Measurements from ENCODE around the gene FAM20A. TPM values are rescaled to one million over a fixed set of nuclear protein-coding genes. Genes with fewer than 3 reads are reported as not detected.
"Not testable (repeated sequence)": the region's sequence is repeated elsewhere in the genome, so short reads cannot be mapped to it uniquely, and the experiment has no call there.

Gene FAM20A
- total RNA-seq, 1 experiment from 2014 or later: 0.34 TPM

DNA sequence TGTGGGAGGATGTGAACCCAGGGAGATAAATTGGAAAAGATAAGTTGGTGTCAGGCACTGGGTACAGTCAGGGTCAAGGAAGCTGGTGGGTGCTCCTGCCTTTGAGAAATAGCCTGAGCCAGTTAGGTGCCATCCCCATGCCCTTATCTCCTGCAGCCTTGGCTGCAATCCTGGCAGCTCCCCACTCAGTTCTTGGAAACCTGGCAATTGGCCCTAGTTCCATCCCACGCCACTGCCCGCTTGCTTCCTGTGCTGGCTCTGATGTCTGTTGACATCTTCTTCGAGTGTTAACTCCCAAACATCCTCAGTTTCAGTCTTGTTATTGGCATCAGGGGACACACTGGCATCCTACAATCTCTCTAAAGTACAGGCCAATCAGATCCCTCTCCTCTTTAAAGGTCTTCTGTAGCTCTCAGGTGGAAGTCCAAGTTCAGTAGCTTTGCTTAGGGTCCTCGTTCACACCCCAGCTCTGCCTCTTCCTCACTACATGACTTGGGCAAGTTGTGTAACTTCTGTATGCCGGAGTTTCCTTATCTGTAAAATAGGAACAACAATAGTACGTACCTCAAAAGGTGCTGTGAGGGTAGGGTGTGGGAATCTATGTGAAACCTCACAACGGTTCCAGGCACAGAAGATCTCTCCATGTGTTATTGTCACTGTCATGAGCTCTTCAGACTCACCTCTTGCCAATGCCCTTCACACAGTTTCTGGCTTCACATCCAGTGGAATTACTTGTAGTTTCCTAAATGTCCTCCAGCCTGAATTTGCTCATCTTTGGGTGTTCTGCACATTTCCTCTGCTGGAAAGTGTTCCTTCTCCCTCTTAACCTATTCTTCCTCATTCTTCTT lies 102.5 kb downstream of the FAM20A start:
- H3K4me3 ChIP-seq (ENCODE audit: low read depth, low read length): no peak overlapping the region
- no peaks in the 10 kb centered on the region for H3K4me1 ChIP-seq
- H3K36me3 ChIP-seq (ENCODE audit: control insufficient read depth, insufficient read depth, low read length): no peaks in the 10 kb centered on the region
- no peak for DNase-seq
- H3K27ac Mint-ChIP-seq (ENCODE audit: unreplicated experiment): no peak overlapping the region
- no peak overlapping the region for H3K4me3 Mint-ChIP-seq (ENCODE audit: unreplicated experiment)
- no peaks in the 10 kb centered on the region; the same call in 1 of the 2 replicates for H3K9me3 ChIP-seq
- BruUV-seq (replicated peaks): no TSS peak
- no peaks in the 10 kb centered on the region for H3K9me3 Mint-ChIP-seq (ENCODE audit: unreplicated experiment)
- intact Hi-C loops (cut with micrococcal nuclease; ENCODE audit: unreplicated experiment): no loop called here
- POLR2A ChIA-PET: no interaction called here
- H3K4me1 Mint-ChIP-seq (ENCODE audit: low read depth, unreplicated experiment): no peaks in the 10 kb centered on the region
- CTCF ChIA-PET: no interaction called here
- peaks cover 1% of the 10 kb centered on the region; the same call in 1 of the 2 replicates for H3K27me3 ChIP-seq (replicated peaks; ENCODE audit: control insufficient read depth, insufficient read depth, low read length)
- peaks cover 9% of the 10 kb centered on the region for H3K27me3 Mint-ChIP-seq (ENCODE audit: insufficient read depth, unreplicated experiment)
- TF ChIP-seq, protein P1, sequence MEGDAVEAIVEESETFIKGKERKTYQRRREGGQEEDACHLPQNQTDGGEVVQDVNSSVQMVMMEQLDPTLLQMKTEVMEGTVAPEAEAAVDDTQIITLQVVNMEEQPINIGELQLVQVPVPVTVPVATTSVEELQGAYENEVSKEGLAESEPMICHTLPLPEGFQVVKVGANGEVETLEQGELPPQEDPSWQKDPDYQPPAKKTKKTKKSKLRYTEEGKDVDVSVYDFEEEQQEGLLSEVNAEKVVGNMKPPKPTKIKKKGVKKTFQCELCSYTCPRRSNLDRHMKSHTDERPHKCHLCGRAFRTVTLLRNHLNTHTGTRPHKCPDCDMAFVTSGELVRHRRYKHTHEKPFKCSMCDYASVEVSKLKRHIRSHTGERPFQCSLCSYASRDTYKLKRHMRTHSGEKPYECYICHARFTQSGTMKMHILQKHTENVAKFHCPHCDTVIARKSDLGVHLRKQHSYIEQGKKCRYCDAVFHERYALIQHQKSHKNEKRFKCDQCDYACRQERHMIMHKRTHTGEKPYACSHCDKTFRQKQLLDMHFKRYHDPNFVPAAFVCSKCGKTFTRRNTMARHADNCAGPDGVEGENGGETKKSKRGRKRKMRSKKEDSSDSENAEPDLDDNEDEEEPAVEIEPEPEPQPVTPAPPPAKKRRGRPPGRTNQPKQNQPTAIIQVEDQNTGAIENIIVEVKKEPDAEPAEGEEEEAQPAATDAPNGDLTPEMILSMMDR (IDR thresholded peaks at IDR 0.05; ENCODE audit: insufficient read depth in 1 of 2, low read depth in 1 of 2, low read length in 1 of 2, severe bottlenecking in 1 of 2, unreplicated experiment in 1 of 2): no peak
- H3K36me3 Mint-ChIP-seq (ENCODE audit: insufficient read depth, unreplicated experiment): no peaks in the 10 kb centered on the region

DNA sequence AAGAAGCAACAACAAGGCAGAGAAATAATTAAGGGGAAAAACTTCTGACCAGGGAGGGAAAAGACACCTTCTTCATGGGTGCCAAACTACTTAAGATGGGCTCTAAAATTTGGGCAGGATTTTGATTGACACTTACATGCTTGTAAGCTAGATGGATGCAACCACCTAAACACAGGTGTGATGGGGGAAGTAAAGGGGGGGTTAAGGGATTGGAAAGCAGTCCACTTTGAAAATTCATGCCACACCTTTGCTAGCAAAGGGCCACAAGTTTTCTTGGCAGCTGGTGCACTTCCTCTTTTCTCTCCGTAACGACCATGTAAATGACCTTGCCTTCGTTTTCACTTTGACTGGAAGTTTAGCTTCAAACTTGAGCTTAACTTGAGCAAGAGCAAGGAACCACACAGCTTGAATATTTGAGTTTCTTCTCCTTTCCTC lies 103.3 kb downstream of the FAM20A start:
- H3K36me3 ChIP-seq (ENCODE audit: control insufficient read depth, insufficient read depth, low read length): no peaks in the 10 kb centered on the region
- H3K27me3 ChIP-seq (replicated peaks; ENCODE audit: control insufficient read depth, insufficient read depth, low read length): peaks cover 1% of the 10 kb centered on the region; the same call in 1 of the 2 replicates
- Mint-ChIP-seq H3K27ac (ENCODE audit: unreplicated experiment) (no peak overlapping the region), H3K4me1 (ENCODE audit: low read depth, unreplicated experiment) (no peaks in the 10 kb centered on the region), H3K4me3 (ENCODE audit: unreplicated experiment) (no peak overlapping the region), H3K27me3 (ENCODE audit: insufficient read depth, unreplicated experiment) (peaks cover 9% of the 10 kb centered on the region), H3K36me3 (ENCODE audit: insufficient read depth, unreplicated experiment) (no peaks in the 10 kb centered on the region), H3K9me3 (ENCODE audit: unreplicated experiment) (no peaks in the 10 kb centered on the region)
- no TSS peak for BruUV-seq (replicated peaks)
- no peaks in the 10 kb centered on the region for H3K9me3 ChIP-seq
- POLR2A ChIA-PET: no interaction called here
- no peaks in the 10 kb centered on the region for H3K4me1 ChIP-seq
- CTCF ChIA-PET: no interaction called here
- no peak for DNase-seq
- intact Hi-C loops (cut with micrococcal nuclease; ENCODE audit: unreplicated experiment): no loop called here
- H3K4me3 ChIP-seq (ENCODE audit: low read depth, low read length): no peak overlapping the region
- TF ChIP-seq, protein P1 (IDR thresholded peaks at IDR 0.05; ENCODE audit: insufficient read depth in 1 of 2, low read depth in 1 of 2, low read length in 1 of 2, severe bottlenecking in 1 of 2, unreplicated experiment in 1 of 2): no peak

DNA sequence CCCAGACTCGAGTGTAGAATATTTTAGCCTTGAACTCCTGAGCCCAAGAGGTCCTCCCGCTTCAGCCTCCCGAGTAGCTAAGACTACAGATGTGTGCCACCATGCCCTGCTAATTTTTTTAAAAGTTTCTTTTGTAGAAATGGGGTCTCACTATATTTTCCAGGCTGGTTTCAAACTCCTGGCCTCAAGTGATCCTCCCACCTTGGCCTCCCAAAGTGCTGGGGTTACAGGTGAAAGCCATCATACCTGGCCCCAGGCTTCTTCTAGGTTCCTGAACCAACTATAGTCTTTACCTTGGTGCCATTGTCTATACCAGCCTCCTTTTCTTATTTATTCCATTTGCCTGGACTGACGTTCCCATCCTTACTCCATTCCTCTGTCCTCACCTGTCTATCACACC lies 106.1 kb downstream of the FAM20A start:
- Mint-ChIP-seq H3K4me1 (ENCODE audit: low read depth, unreplicated experiment) (no peaks in the 10 kb centered on the region), H3K9me3 (ENCODE audit: unreplicated experiment) (no peaks in the 10 kb centered on the region), H3K27ac (ENCODE audit: unreplicated experiment) (no peak overlapping the region), H3K36me3 (ENCODE audit: insufficient read depth, unreplicated experiment) (no peaks in the 10 kb centered on the region), H3K4me3 (ENCODE audit: unreplicated experiment) (no peak overlapping the region), H3K27me3 (ENCODE audit: insufficient read depth, unreplicated experiment) (peaks cover 7% of the 10 kb centered on the region)
- DNase-seq: no peak
- Histone ChIP-seq H3K4me1 (no peaks in the 10 kb centered on the region), H3K9me3 (no peaks in the 10 kb centered on the region), H3K27me3 (replicated peaks; ENCODE audit: control insufficient read depth, insufficient read depth, low read length) (no peaks in the 10 kb centered on the region), H3K36me3 (ENCODE audit: control insufficient read depth, insufficient read depth, low read length) (no peaks in the 10 kb centered on the region), H3K4me3 (ENCODE audit: low read depth, low read length) (no peak overlapping the region)
- intact Hi-C loops (cut with micrococcal nuclease; ENCODE audit: unreplicated experiment): no loop called here
- CTCF ChIA-PET: no interaction called here
- POLR2A ChIA-PET: no interaction called here
- TF ChIP-seq, protein P1 (IDR thresholded peaks at IDR 0.05; ENCODE audit: insufficient read depth in 1 of 2, low read depth in 1 of 2, low read length in 1 of 2, severe bottlenecking in 1 of 2, unreplicated experiment in 1 of 2): no peak
- no TSS peak for BruUV-seq (replicated peaks)

DNA sequence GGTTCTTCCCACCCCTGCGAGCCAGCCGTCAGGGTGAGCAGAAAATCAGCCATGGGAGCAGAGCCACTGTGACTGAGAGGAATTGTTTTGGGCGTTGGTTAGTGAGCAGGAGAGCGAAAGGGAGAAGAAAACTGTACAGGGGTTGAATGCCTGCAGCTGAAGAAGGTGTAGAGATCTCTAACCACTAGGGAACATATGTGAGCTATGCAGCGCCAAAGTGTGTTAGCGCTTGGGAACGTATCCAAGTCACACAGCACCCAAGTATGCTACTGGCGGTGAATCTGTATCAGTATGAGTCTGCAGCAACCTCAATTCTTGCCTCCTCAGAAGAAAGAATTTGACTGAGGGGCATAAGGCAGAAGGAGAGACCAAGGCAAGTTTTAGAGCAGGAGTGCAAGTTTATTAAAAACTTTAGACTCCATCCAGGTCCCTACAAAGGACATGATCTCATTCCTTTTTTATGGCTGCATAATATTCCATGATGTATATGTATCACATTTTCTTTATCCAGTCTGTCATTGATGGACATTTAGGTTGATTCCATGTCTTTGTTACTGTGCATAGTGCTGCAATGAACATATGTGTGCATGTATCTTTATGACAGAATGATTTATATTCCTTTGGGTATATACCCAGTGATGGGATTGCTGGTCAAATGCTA lies 108.6 kb downstream of the FAM20A start:
- H3K36me3 Mint-ChIP-seq (ENCODE audit: insufficient read depth, unreplicated experiment); intact Hi-C loops (cut with micrococcal nuclease; ENCODE audit: unreplicated experiment); H3K36me3 ChIP-seq (ENCODE audit: control insufficient read depth, insufficient read depth, low read length); CTCF ChIA-PET; H3K4me3 ChIP-seq (ENCODE audit: low read depth, low read length); BruUV-seq (replicated peaks); H3K9me3 ChIP-seq; POLR2A ChIA-PET; H3K27me3 Mint-ChIP-seq (ENCODE audit: insufficient read depth, unreplicated experiment); H3K4me3 Mint-ChIP-seq (ENCODE audit: unreplicated experiment); H3K4me1 Mint-ChIP-seq (ENCODE audit: low read depth, unreplicated experiment); H3K4me1 ChIP-seq; H3K27ac Mint-ChIP-seq (ENCODE audit: unreplicated experiment); DNase-seq; H3K27me3 ChIP-seq (replicated peaks; ENCODE audit: control insufficient read depth, insufficient read depth, low read length); H3K9me3 Mint-ChIP-seq (ENCODE audit: unreplicated experiment): not testable (repeated sequence)

All from Caco-2 (cell line).